Activated CD8-positive, alpha-beta T cell treated with anti-CD3 and anti-CD28 coated beads, Interleukin-2, amount 10 ng/mL, durations not matched to agents 7 days and 5 days (primary cell): Measurements from ENCODE around the gene OR6C76. TPM values are rescaled to one million over a fixed set of nuclear protein-coding genes. Genes with fewer than 3 reads are reported as not detected.
"Not testable (repeated sequence)": the region's sequence is repeated elsewhere in the genome, so short reads cannot be mapped to it uniquely, and the experiment has no call there.

Experiments used
- ATAC-seq: fragments of 150-1000 bp; cut with Tn5 transposase; one replicate; pipeline ENCODE4 v1.10.0; 2021; ENCODE audit warnings: moderate library complexity
- CTCF ChIA-PET: fragments of 350-600 bp; sonication (Branson Sonifier 250); formaldehyde crosslinking; loops from one replicate; lab custom pipeline; 2021; ENCODE audit warnings: antibody characterized with exemption; lab: Charles Lee
- POLR2A ChIA-PET: fragments of 350-600 bp; sonication (Branson Sonifier 250); formaldehyde crosslinking; loops from one replicate; lab custom pipeline; 2021; ENCODE audit warnings: antibody characterized with exemption; lab: Charles Lee
- DNase-seq: peaks from one replicate; pipeline ENCODE4 v3.0.0-alpha.2; 2020
- H3K27ac Mint-ChIP-seq: one replicate; pipeline ENCODE4 v1.8.0; 2021; ENCODE audit warnings: mild to moderate bottlenecking, mixed read lengths
- H3K27me3 Mint-ChIP-seq: one replicate; pipeline ENCODE4 v1.8.0; 2021; ENCODE audit warnings: low read depth, mixed read lengths
- H3K36me3 Mint-ChIP-seq: one replicate; pipeline ENCODE4 v1.8.0; 2021; ENCODE audit warnings: low read depth, mixed read lengths
- H3K4me1 Mint-ChIP-seq: one replicate; pipeline ENCODE4 v1.8.0; 2021; ENCODE audit warnings: low read depth, mixed read lengths
- H3K4me3 Mint-ChIP-seq: one replicate; pipeline ENCODE4 v1.8.0; 2021; ENCODE audit warnings: mild to moderate bottlenecking, mixed read lengths
- H3K9me3 Mint-ChIP-seq: one replicate; pipeline ENCODE4 v1.8.0; 2022; ENCODE audit warnings: mixed read lengths; ENCODE audit not compliant: insufficient read depth
- total RNA-seq, 2 experiments: library from RNA; stranded (reverse); gene quantifications; one replicate each; pipeline ENCODE4 v1.2.3, GENCODE V29; 2021

The OR6C76 gene
- total RNA-seq: not detected

GRCh38 chr12:55425954-55426353 lies at the start of gene OR6C76:
Gene OR6C76 (plus strand): TSS chr12:55426254. CDS start chr12:55426254, 0 bp downstream.
- H3K4me1 Mint-ChIP-seq: no peaks in the 10 kb centered on the region
- no peak within 1 kb of the TSS for H3K4me3 Mint-ChIP-seq
- H3K9me3 Mint-ChIP-seq: no peaks in the 10 kb centered on the region
- ATAC-seq (no peak), DNase-seq (no peak)
- POLR2A ChIA-PET: no interaction called here
- H3K27ac Mint-ChIP-seq: no peak within 1 kb of the TSS
- CTCF ChIA-PET: no interaction called here
- H3K27me3 Mint-ChIP-seq: peaks cover 10% of the 10 kb centered on the region
- no peaks in the 10 kb centered on the region for H3K36me3 Mint-ChIP-seq

DNA sequence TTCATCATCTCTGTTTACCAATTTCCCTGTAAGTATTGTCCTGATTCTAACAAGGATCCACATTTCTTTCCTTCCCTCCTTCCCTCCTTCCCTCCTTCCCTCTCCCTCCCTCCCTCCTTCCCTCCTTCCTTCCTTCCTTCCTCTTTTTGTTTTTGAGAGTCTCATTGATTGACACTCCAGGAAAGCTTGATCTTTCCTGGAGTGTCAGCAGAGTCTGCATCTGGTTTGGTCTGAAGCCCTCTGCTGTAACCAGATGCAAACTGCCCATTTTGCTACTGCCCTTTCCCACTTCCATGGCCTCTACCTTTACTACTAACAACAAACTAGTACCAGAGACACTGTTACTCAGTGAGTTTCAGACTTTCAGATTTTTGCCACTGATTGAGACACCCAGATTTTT lies 40.2 kb upstream of the OR6C76 start:
- CTCF ChIA-PET: no interaction called here
- POLR2A ChIA-PET: no interaction called here
- no peak for DNase-seq
- ATAC-seq: no peak
- Mint-ChIP-seq H3K27me3 (no peaks in the 10 kb centered on the region), H3K36me3 (no peaks in the 10 kb centered on the region), H3K27ac (no peak overlapping the region), H3K4me3 (no peak overlapping the region), H3K4me1 (no peaks in the 10 kb centered on the region), H3K9me3 (no peaks in the 10 kb centered on the region)

GRCh38 chr12:55392032-55392795 lies 33.8 kb upstream of the OR6C76 start:
- DNase-seq: no peak
- Mint-ChIP-seq H3K4me3 (no peak overlapping the region), H3K9me3 (no peaks in the 10 kb centered on the region), H3K27ac (no peak overlapping the region), H3K36me3 (no peaks in the 10 kb centered on the region), H3K27me3 (peaks cover 6% of the 10 kb centered on the region), H3K4me1 (no peaks in the 10 kb centered on the region)
- ChIA-PET POLR2A (no interaction called here), CTCF (no interaction called here)
- ATAC-seq: no peak

- no peak for ATAC-seq
Measured at GRCh38 chr12:55396326-55396725, 29.7 kb upstream of the OR6C76 start.

DNA sequence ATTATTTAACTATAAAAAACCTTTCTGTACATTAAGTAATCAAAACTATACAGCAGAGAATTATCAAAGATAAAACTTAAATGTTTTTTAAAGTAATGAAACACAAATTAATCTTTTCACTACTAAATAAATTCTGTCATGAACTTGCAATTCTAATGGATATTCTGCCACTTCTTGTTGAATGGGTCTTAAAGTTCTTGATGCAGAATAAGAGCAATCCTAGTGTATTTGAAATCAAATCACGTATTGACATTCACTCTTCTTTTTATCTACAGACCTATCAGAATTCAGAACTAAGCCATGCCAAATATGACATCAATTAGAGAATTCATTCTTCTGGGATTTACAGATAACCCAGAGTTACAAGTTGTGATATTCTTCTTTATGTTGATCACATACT lies 25.8 kb upstream of the OR6C76 start, which contains the start of gene OR6C65:
TSS of gene OR6C65 (plus strand) at position 301 of the 400 bp plus-strand sequence. CDS start at position 301, 0 bp downstream.
- Mint-ChIP-seq H3K36me3 (no peaks in the 10 kb centered on the region), H3K4me1 (no peaks in the 10 kb centered on the region), H3K9me3 (no peaks in the 10 kb centered on the region), H3K27me3 (peaks cover 27% of the 10 kb centered on the region), H3K4me3 (no peak within 1 kb of the TSS), H3K27ac (no peak within 1 kb of the TSS)
- no peak for ATAC-seq
- ChIA-PET CTCF (interaction anchor here (1.0 kb wide), 1 partner anchor 256 kb away, joined by 3 read pairs; no protein-coding TSS in a partner anchor), POLR2A (no interaction called here)
- DNase-seq: no peak

More at GRCh38 chr12:55396326-55396725, 29.7 kb upstream of the OR6C76 start:
- Mint-ChIP-seq H3K4me3 (no peak overlapping the region), H3K9me3 (no peaks in the 10 kb centered on the region), H3K27ac (no peak overlapping the region), H3K36me3 (no peaks in the 10 kb centered on the region), H3K27me3 (peaks cover 20% of the 10 kb centered on the region), H3K4me1 (no peaks in the 10 kb centered on the region)
- ChIA-PET CTCF (no interaction called here), POLR2A (no interaction called here)
- DNase-seq: no peak

DNA sequence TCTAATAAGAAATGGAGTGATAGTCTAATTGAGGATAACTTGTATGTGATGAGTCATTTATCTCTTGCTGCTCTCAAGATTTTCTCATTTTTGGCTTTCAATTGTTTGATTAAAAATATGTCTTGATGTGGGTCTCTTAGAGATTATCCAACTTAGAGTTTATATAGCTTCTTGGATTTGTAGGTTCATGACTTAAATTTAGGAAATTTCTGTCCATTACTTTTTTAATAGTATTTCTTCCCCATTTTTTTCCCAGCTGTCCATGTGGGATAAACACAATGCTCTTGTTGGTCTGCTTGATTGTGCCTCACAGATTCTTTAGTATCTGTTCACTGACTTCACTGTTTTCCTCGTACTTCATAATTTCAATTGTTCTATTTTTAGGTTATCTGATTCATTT lies 18.2 kb upstream of the OR6C76 start:
- ChIA-PET CTCF (no interaction called here), POLR2A (no interaction called here)
- H3K4me1 Mint-ChIP-seq: no peaks in the 10 kb centered on the region
- peaks cover 12% of the 10 kb centered on the region for H3K27me3 Mint-ChIP-seq
- no peaks in the 10 kb centered on the region for H3K36me3 Mint-ChIP-seq
- no peak overlapping the region for H3K27ac Mint-ChIP-seq
- DNase-seq: no peak
- H3K4me3 Mint-ChIP-seq: no peak overlapping the region
- ATAC-seq: no peak
- no peaks in the 10 kb centered on the region for H3K9me3 Mint-ChIP-seq

- CTCF ChIA-PET, H3K4me1 Mint-ChIP-seq, H3K4me3 Mint-ChIP-seq, ATAC-seq, POLR2A ChIA-PET, H3K36me3 Mint-ChIP-seq, DNase-seq, H3K9me3 Mint-ChIP-seq, H3K27ac Mint-ChIP-seq: not testable (repeated sequence)
- H3K27me3 Mint-ChIP-seq: peaks cover 13% of the 10 kb centered on the region
Measured at GRCh38 chr12:55409133-55409532, 16.9 kb upstream of the OR6C76 start.

- H3K27me3 Mint-ChIP-seq: peaks cover 31% of the 10 kb centered on the region
- ATAC-seq, DNase-seq, H3K36me3 Mint-ChIP-seq, H3K4me3 Mint-ChIP-seq, H3K4me1 Mint-ChIP-seq, POLR2A ChIA-PET, H3K27ac Mint-ChIP-seq, CTCF ChIA-PET, H3K9me3 Mint-ChIP-seq: not testable (repeated sequence)
Measured at GRCh38 chr12:55412138-55412537, 13.9 kb upstream of the OR6C76 start.

GRCh38 chr12:55413498-55414388 lies 12.3 kb upstream of the OR6C76 start:
- CTCF ChIA-PET, H3K27ac Mint-ChIP-seq, H3K36me3 Mint-ChIP-seq, H3K4me3 Mint-ChIP-seq, DNase-seq, POLR2A ChIA-PET, H3K4me1 Mint-ChIP-seq, H3K9me3 Mint-ChIP-seq, ATAC-seq: not testable (repeated sequence)
- H3K27me3 Mint-ChIP-seq: peaks cover 32% of the 10 kb centered on the region

DNA sequence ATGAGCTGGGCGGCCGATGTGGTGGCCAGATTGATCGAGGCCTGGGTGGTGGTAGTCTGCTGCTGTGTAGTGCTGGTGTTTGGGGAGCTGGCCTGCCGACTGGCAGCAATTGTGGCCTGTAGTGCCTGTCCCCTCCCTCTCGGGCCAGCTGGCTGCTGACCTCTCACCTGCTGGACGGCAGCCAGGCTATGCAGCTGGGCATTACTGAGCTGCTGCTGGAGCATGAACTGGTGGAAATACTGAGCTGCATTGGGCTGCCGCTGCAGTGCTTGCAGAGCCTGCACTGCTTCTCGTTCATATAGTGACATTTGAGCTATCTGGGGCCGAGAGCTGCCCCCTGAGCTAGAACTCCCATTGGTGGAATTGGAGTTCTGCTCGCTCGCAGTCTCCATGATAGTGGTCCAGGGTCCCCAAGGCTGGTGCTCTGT lies 11.6 kb upstream of the OR6C76 start:
- H3K4me3 Mint-ChIP-seq, H3K9me3 Mint-ChIP-seq, DNase-seq, H3K27ac Mint-ChIP-seq, ATAC-seq, H3K36me3 Mint-ChIP-seq, POLR2A ChIA-PET, CTCF ChIA-PET, H3K4me1 Mint-ChIP-seq: not testable (repeated sequence)
- peaks cover 35% of the 10 kb centered on the region for H3K27me3 Mint-ChIP-seq

- H3K9me3 Mint-ChIP-seq, H3K36me3 Mint-ChIP-seq, POLR2A ChIA-PET, H3K27ac Mint-ChIP-seq, DNase-seq, CTCF ChIA-PET, H3K4me3 Mint-ChIP-seq, H3K4me1 Mint-ChIP-seq: not testable (repeated sequence)
- peaks cover 36% of the 10 kb centered on the region for H3K27me3 Mint-ChIP-seq
- ATAC-seq: peak; percentile 83
Measured at GRCh38 chr12:55414889-55415288, 11.2 kb upstream of the OR6C76 start.

DNA sequence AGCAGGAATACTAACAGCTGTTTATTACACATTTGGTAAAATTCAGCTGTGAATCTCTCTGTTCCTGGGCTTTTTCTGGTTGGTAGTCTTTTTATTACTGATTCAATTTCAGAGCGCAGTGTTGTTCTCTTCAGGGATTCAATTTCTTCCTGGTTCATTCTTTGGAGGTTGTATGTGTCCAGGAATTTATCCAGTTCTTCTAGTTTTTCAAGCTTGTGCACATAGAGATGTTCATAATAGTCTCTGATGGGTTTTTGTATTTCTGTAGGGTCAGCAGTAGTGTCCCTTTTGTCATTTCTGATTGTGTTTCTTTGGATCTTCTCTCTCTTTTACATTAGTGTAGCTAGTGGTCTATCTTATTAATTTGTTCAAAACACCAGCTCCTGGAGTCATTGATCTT lies 9.1 kb upstream of the OR6C76 start:
- ChIA-PET POLR2A (no interaction called here), CTCF (no interaction called here)
- peaks cover 2% of the 10 kb centered on the region for H3K4me1 Mint-ChIP-seq
- H3K4me3 Mint-ChIP-seq: no peak overlapping the region
- H3K27ac Mint-ChIP-seq: no peak overlapping the region
- ATAC-seq (no peak), DNase-seq (no peak)
- no peaks in the 10 kb centered on the region for H3K9me3 Mint-ChIP-seq
- no peaks in the 10 kb centered on the region for H3K36me3 Mint-ChIP-seq
- peaks cover 36% of the 10 kb centered on the region for H3K27me3 Mint-ChIP-seq
